DND-41 (cell line): ENCODE measurements around the gene ATP2A3.

ENCODE experiments used
- ATAC-seq: fragments of 200-7000 bp; cut with Tn5 transposase; 3 replicates; pipeline ENCODE4 v1.9.1; 2021; ENCODE audit warnings: low read depth; ENCODE audit not compliant: insufficient read depth
- DNase-seq: peaks from one replicate; pipeline ENCODE4 v3.0.0-alpha.2; 2020
- H2AFZ ChIP-seq: 2 replicates; pipeline ENCODE4 v1.6.0; 2012; ENCODE audit warnings: low read depth, low read length
- H3K27ac ChIP-seq: 2 replicates; pipeline ENCODE4 v1.5.1; 2012; ENCODE audit warnings: low read length, inconsistent platforms
- H3K27me3 ChIP-seq: fragments of 200-600 bp; sonication (generic); 2 replicates; pipeline ENCODE4 v1.6.0; 2012; ENCODE audit warnings: low read length, mild to moderate bottlenecking, inconsistent platforms; ENCODE audit not compliant: insufficient read depth, poor library complexity
- H3K36me3 ChIP-seq: 2 replicates; pipeline ENCODE4 v1.5.1; 2012; ENCODE audit warnings: low read length, inconsistent platforms; ENCODE audit not compliant: insufficient read depth
- H3K4me1 ChIP-seq: 2 replicates; pipeline ENCODE4 v1.5.1; 2012; ENCODE audit warnings: mild to moderate bottlenecking, low read length; ENCODE audit not compliant: insufficient read depth
- H3K4me2 ChIP-seq: 2 replicates; pipeline ENCODE4 v1.6.0; 2012; ENCODE audit warnings: mild to moderate bottlenecking, moderate library complexity, low read length, inconsistent platforms; ENCODE audit not compliant: insufficient read depth
- H3K4me3 ChIP-seq, 2 experiments: fragments of 200-600 bp in 1 of 2; shearing (Covaris generic) in 1 of 2; 2 replicates each; pipeline ENCODE4 v1.5.1; 2012 to 2016; ENCODE audit warnings: inconsistent platforms in 2 of 2, low read length in 2 of 2, mild to moderate bottlenecking in 2 of 2, low read depth in 1 of 2, moderate library complexity in 1 of 2
- H3K79me2 ChIP-seq: 2 replicates; pipeline ENCODE4 v1.6.0; 2012; ENCODE audit warnings: low read length, inconsistent platforms; ENCODE audit not compliant: insufficient read depth
- H3K9ac ChIP-seq: 2 replicates; pipeline ENCODE4 v1.6.0; 2012; ENCODE audit warnings: low read depth, mild to moderate bottlenecking, inconsistent platforms, low read length, moderate library complexity
- H3K9me3 ChIP-seq: 2 replicates; pipeline ENCODE4 v1.5.1; 2012; ENCODE audit warnings: low read length, moderate library complexity, mild to moderate bottlenecking, inconsistent platforms; ENCODE audit not compliant: insufficient read depth, severe bottlenecking
- H4K20me1 ChIP-seq: 2 replicates; pipeline ENCODE4 v1.6.0; 2012; ENCODE audit warnings: low read length; ENCODE audit not compliant: insufficient read depth
- EZH2 ChIP-seq: IDR thresholded peaks from 3 replicates; pipeline ENCODE4 v1.6.1; 2012; ENCODE audit warnings: borderline replicate concordance, low read depth, mild to moderate bottlenecking, moderate library complexity, low read length, inconsistent platforms; ENCODE audit not compliant: severe bottlenecking
- TF ChIP-seq, protein P1 (sequence below): IDR thresholded peaks from 2 replicates; pipeline ENCODE4 v1.5.1; 2012; ENCODE audit warnings: borderline replicate concordance, low read length, moderate library complexity, mild to moderate bottlenecking; ENCODE audit not compliant: poor library complexity, severe bottlenecking; ENCODE audit errors: extremely low read depth

ATP2A3 gene

DNA sequence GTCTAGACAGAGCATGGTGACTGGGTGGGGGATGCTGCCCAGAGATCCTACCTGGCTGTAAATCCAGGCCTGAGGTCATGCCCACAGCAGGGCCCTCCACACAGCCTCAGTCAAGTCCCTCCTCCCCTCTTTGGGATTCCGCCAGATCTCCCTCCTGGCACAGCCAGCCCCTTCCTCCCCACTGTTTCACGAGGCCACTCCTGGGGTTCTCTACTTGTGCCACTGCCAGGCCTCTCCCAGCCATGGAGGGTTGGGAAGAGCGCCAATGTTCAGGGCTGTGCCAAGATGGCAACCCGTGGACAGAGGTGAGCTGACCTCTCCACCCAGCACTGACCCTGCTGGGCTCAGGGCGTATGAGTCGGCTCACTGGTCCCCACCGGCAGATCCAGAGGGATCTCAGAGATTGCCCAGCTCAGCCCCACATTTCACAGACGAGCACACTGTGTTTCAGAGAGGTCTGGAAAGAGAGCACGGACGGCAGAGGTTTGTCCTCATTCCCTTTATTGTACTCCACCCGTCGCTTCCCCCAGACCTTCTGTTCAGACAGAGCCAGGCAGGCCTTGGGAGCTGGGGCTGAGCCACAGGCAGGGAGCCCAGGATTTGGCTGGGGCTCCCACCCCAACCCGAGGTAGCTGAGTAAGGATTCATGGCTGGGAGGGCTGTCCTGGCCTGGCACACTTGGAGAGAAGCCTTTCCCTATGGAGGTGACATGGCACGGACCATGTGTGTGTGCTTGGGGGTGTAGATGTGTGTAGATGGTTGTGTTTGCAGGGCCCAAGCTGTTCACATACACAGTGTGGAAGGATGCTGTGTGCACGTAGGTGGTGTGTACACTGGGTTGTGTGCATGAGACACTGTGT is 67.9 kb downstream of the ATP2A3 start:
- H3K4me1 ChIP-seq = peaks cover 22% of the 10 kb centered on the region
- H3K27me3 ChIP-seq = no peaks in the 10 kb centered on the region
- H3K79me2 ChIP-seq = no peaks in the 10 kb centered on the region
- H3K36me3 ChIP-seq = no peaks in the 10 kb centered on the region
- DNase-seq (no peak), ATAC-seq (no peak)
- no peak overlapping the region for H3K27ac ChIP-seq
- no peak overlapping the region for H3K4me3 ChIP-seq
- no peak overlapping the region for H3K4me2 ChIP-seq
- no peak overlapping the region for H2AFZ ChIP-seq
- no peaks in the 10 kb centered on the region for H3K9me3 ChIP-seq
- no peak for TF ChIP-seq EZH2
- TF ChIP-seq, protein P1, sequence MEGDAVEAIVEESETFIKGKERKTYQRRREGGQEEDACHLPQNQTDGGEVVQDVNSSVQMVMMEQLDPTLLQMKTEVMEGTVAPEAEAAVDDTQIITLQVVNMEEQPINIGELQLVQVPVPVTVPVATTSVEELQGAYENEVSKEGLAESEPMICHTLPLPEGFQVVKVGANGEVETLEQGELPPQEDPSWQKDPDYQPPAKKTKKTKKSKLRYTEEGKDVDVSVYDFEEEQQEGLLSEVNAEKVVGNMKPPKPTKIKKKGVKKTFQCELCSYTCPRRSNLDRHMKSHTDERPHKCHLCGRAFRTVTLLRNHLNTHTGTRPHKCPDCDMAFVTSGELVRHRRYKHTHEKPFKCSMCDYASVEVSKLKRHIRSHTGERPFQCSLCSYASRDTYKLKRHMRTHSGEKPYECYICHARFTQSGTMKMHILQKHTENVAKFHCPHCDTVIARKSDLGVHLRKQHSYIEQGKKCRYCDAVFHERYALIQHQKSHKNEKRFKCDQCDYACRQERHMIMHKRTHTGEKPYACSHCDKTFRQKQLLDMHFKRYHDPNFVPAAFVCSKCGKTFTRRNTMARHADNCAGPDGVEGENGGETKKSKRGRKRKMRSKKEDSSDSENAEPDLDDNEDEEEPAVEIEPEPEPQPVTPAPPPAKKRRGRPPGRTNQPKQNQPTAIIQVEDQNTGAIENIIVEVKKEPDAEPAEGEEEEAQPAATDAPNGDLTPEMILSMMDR = no peak
- H4K20me1 ChIP-seq = peaks cover 2% of the 10 kb centered on the region; the same call in 1 of the 2 replicates
- H3K9ac ChIP-seq = no peak overlapping the region

DNA sequence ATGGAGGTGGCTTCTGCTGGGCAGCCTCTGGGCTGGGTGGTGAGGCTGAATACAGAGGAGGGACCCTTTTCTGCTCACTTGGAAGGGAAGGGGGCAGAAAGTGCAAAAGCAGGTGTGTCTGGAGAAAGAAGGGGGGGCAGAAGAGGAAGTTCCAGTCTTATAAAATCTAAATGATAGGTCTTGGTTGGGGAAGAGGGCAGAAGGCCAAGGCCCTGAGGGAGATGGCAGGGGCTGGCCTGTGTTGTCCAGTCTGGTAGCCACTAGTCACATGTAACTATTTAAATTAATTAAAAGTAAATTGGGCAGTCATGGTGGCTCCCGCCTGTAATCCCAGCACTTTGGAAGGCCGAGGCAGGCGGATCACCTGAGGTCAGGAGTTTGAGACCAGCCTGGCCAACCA is 68.9 kb downstream of the ATP2A3 start:
- DNase-seq (no peak), ATAC-seq (no peak)
- Histone ChIP-seq H3K36me3 (no peaks in the 10 kb centered on the region), H3K27ac (no peak overlapping the region), H2AFZ (no peak overlapping the region), H3K79me2 (no peaks in the 10 kb centered on the region), H3K4me2 (no peak overlapping the region), H3K27me3 (no peaks in the 10 kb centered on the region), H3K4me3 (no peak overlapping the region), H3K9me3 (no peaks in the 10 kb centered on the region), H3K4me1 (peaks cover 22% of the 10 kb centered on the region), H3K9ac (no peak overlapping the region), H4K20me1 (peaks cover 11% of the 10 kb centered on the region; the same call in 1 of the 2 replicates)
- TF ChIP-seq, protein P1 = no peak
- TF ChIP-seq EZH2 = no peak

DNA sequence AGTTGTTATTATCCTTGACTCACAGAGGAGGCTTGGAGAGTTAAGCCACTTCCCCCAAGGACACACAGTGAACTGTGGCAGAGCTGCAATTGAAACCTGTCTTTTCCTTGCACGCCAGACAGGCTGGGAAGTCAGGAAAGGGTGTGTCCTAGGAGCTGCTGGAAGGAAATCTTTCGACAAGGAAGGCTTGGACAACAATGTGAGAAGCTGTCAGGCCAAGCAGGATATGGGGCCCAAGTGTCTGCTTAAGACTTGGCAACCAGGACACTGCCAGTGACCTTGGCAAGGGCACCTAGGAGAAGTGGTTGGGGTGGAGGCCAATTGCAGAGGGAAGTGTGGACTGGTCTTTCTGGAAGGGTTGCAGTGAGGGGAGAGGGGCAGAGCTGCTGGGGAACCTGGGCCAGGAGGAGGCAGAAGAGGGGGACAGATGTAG is 69.3 kb downstream of the ATP2A3 start:
- peaks cover 11% of the 10 kb centered on the region; the same call in 1 of the 2 replicates for H4K20me1 ChIP-seq
- ATAC-seq (no peak), DNase-seq (no peak)
- TF ChIP-seq EZH2 = no peak
- TF ChIP-seq, protein P1 = no peak
- no peak overlapping the region for H3K4me3 ChIP-seq
- H2AFZ ChIP-seq = no peak overlapping the region
- H3K4me2 ChIP-seq = no peak overlapping the region
- H3K9me3 ChIP-seq = no peaks in the 10 kb centered on the region
- no peak overlapping the region for H3K9ac ChIP-seq
- H3K79me2 ChIP-seq = no peaks in the 10 kb centered on the region
- H3K27ac ChIP-seq = no peak overlapping the region
- H3K27me3 ChIP-seq = no peaks in the 10 kb centered on the region
- no peaks in the 10 kb centered on the region for H3K36me3 ChIP-seq
- peaks cover 22% of the 10 kb centered on the region for H3K4me1 ChIP-seq
